ENCODE data around the gene SSX4.
"Not testable (repeated sequence)": the region's sequence is repeated elsewhere in the genome, so short reads cannot be mapped to it uniquely, and the experiment has no call there.

GRCh38 chrX:48396931-48397330, 13.6 kb downstream of the SSX4 start:
- TF ChIP-seq POLR2A (IDR thresholded peaks at IDR 0.05; ENCODE audit: extremely low read depth, insufficient read length); CTCF (IDR thresholded peaks at IDR 0.05; ENCODE audit: low read depth, low read length); MAX (IDR thresholded peaks at IDR 0.05; ENCODE audit: low read depth, low read length); MYC (IDR thresholded peaks at IDR 0.05; ENCODE audit: low read depth, low read length): not testable (repeated sequence)
